IMR-90 (cell line): ENCODE measurements around the gene BLOC1S4. TPM values are rescaled to one million over a fixed set of nuclear protein-coding genes. Genes with fewer than 3 reads are reported as not detected.

Experiments
- ATAC-seq: fragments of 200-7000 bp; cut with Tn5 transposase; 2 replicates; pipeline ENCODE4 v1.9.1; 2020; ENCODE audit warnings: low read depth, mild to moderate bottlenecking, moderate library complexity
- BruUV-seq: library from RNA; stranded (reverse); fragments of 400-500 nt; replicated peaks from 2 replicates; lab custom pipeline; 2021; lab: Mats Ljungman, UMichigan
- CTCF ChIA-PET: fragments of 300-600 bp; formaldehyde crosslinking; extraction: SDS; loops from one replicate; lab custom pipeline; 2021; ENCODE audit warnings: antibody characterized with exemption; lab: Yijun Ruan, JAX
- POLR2A ChIA-PET: fragments of 300-600 bp; sonication (Branson Sonifier 250); formaldehyde crosslinking; loops from one replicate; lab custom pipeline; 2022; ENCODE audit warnings: antibody characterized with exemption; ENCODE audit not compliant: unreplicated experiment; lab: Charles Lee
- DNase-seq: peaks from one replicate; pipeline ENCODE4 v3.0.0; 2013
- H2AFZ ChIP-seq: replicated peaks from 2 replicates; pipeline ENCODE3; 2013; ENCODE audit warnings: low read length, mild to moderate bottlenecking; ENCODE audit not compliant: poor library complexity
- H2AK5ac ChIP-seq: 2 replicates; pipeline ENCODE4 v1.6.1; 2013; ENCODE audit warnings: low read depth, low read length, inconsistent platforms
- H2AK9ac ChIP-seq: replicated peaks from 2 replicates; pipeline ENCODE3; 2013; ENCODE audit warnings: mild to moderate bottlenecking, low read depth, low read length, moderate library complexity; ENCODE audit not compliant: poor library complexity
- H2BK120ac ChIP-seq: 2 replicates; pipeline ENCODE4 v1.6.1; 2013; ENCODE audit warnings: low read depth, low read length, inconsistent platforms
- H2BK15ac ChIP-seq: 3 replicates; pipeline ENCODE4 v1.6.1; 2013; ENCODE audit warnings: low read depth, low read length, inconsistent platforms
- H2BK20ac ChIP-seq: 2 replicates; pipeline ENCODE4 v1.6.1; 2013; ENCODE audit warnings: low read depth, mild to moderate bottlenecking, inconsistent platforms, low read length, moderate library complexity
- H2BK5ac ChIP-seq: 2 replicates; pipeline ENCODE4 v1.6.1; 2013; ENCODE audit warnings: mild to moderate bottlenecking, low read depth, low read length, inconsistent platforms; ENCODE audit not compliant: poor library complexity, severe bottlenecking
- H3K14ac ChIP-seq: replicated peaks from 2 replicates; pipeline ENCODE4 v1.6.1; 2013; ENCODE audit warnings: low read depth, low read length, inconsistent platforms
- H3K18ac ChIP-seq: 2 replicates; pipeline ENCODE4 v1.6.1; 2013; ENCODE audit warnings: low read depth, low read length, control low read depth
- H3K23ac ChIP-seq: 2 replicates; pipeline ENCODE4 v1.6.1; 2013; ENCODE audit warnings: low read depth, low read length, inconsistent platforms
- H3K27ac ChIP-seq: 2 replicates; pipeline ENCODE4 v1.5.1; 2013; ENCODE audit warnings: mild to moderate bottlenecking, control low read depth, low read length; ENCODE audit not compliant: insufficient read depth
- H3K27me3 ChIP-seq: 2 replicates; pipeline ENCODE4 v1.6.1; 2013; ENCODE audit warnings: low read length; ENCODE audit not compliant: control insufficient read depth, insufficient read depth
- H3K36me3 ChIP-seq: 2 replicates; pipeline ENCODE4 v1.6.1; 2013; ENCODE audit warnings: low read length, mixed read lengths; ENCODE audit not compliant: control insufficient read depth, insufficient read depth
- H3K4ac ChIP-seq: 2 replicates; pipeline ENCODE4 v1.6.1; 2013; ENCODE audit warnings: low read depth, low read length, inconsistent platforms
- H3K4me1 ChIP-seq: 2 replicates; pipeline ENCODE4 v1.6.1; 2013; ENCODE audit warnings: low read length, mixed read lengths; ENCODE audit not compliant: control insufficient read depth, insufficient read depth
- H3K4me2 ChIP-seq: 2 replicates; pipeline ENCODE4 v1.6.1; 2013; ENCODE audit warnings: low read depth, mild to moderate bottlenecking, control low read depth, low read length, moderate library complexity
- H3K4me3 ChIP-seq: 2 replicates; pipeline ENCODE4 v1.5.1; 2013; ENCODE audit warnings: low read depth, mild to moderate bottlenecking, control low read depth, low read length, moderate library complexity; ENCODE audit not compliant: insufficient read depth
- H3K56ac ChIP-seq: 2 replicates; pipeline ENCODE4 v1.6.1; 2013; ENCODE audit warnings: low read length, inconsistent platforms; ENCODE audit not compliant: insufficient read depth; ENCODE audit errors: extremely low read depth
- H3K79me1 ChIP-seq, 2 experiments: 2 replicates each; pipeline ENCODE4 v1.6.1; 2013; ENCODE audit warnings: low read length in 2 of 2, inconsistent platforms in 1 of 2, low read depth in 1 of 2
- H3K9ac ChIP-seq: 2 replicates; pipeline ENCODE4 v1.6.1; 2013; ENCODE audit warnings: low read depth, low read length, control low read depth
- H3K9me1 ChIP-seq: 2 replicates; pipeline ENCODE4 v1.6.1; 2013; ENCODE audit warnings: low read length, inconsistent platforms; ENCODE audit not compliant: insufficient read depth
- H3K9me3 ChIP-seq: 2 replicates; pipeline ENCODE4 v1.6.1; 2013; ENCODE audit warnings: low read length; ENCODE audit not compliant: control insufficient read depth, insufficient read depth
- H4K20me1 ChIP-seq: 2 replicates; pipeline ENCODE4 v1.6.1; 2013; ENCODE audit warnings: low read length, inconsistent platforms; ENCODE audit not compliant: insufficient read depth
- H4K5ac ChIP-seq: 2 replicates; pipeline ENCODE4 v1.6.1; 2013; ENCODE audit warnings: mild to moderate bottlenecking, low read depth, low read length, control low read depth
- H4K8ac ChIP-seq, 2 experiments: 2 replicates each; pipeline ENCODE4 v1.6.1; 2013; ENCODE audit warnings: low read depth in 2 of 2, low read length in 2 of 2, control low read depth in 1 of 2, inconsistent platforms in 1 of 2
- H4K91ac ChIP-seq: 2 replicates; pipeline ENCODE4 v1.6.1; 2013; ENCODE audit warnings: low read depth, low read length, inconsistent platforms; ENCODE audit not compliant: insufficient read depth
- CHD1 ChIP-seq: IDR thresholded peaks from 2 replicates; pipeline ENCODE4 v1.6.1; 2012; ENCODE audit warnings: low read depth, low read length, improper control_type of control experiment
- ELK1 ChIP-seq: fragments of 150-350 bp; IDR thresholded peaks from 2 replicates; pipeline ENCODE4 v1.6.1; 2016; ENCODE audit warnings: low read depth, mild to moderate bottlenecking, low read length, moderate library complexity, borderline replicate concordance
- MAFK ChIP-seq: IDR thresholded peaks from 2 replicates; pipeline ENCODE4 v1.6.1; 2012; ENCODE audit warnings: low read depth, low read length, improper control_type of control experiment
- MAZ ChIP-seq: IDR thresholded peaks from 2 replicates; pipeline ENCODE4 v1.6.1; 2012; ENCODE audit warnings: low read depth, mild to moderate bottlenecking, low read length, improper control_type of control experiment, moderate library complexity, borderline replicate concordance
- NFE2L2 ChIP-seq: fragments of 150-350 bp; IDR thresholded peaks from 2 replicates; pipeline ENCODE4 v1.6.1; 2016; ENCODE audit warnings: low read depth, mild to moderate bottlenecking, low read length
- POLR2A ChIP-seq: IDR thresholded peaks from 2 replicates; pipeline ENCODE4 v1.6.1; 2012; ENCODE audit warnings: mild to moderate bottlenecking, low read depth, low read length
- RCOR1 ChIP-seq: IDR thresholded peaks from 2 replicates; pipeline ENCODE4 v1.6.1; 2012; ENCODE audit warnings: mild to moderate bottlenecking, low read length, improper control_type of control experiment; ENCODE audit not compliant: insufficient replicate concordance
- SMC3 ChIP-seq: fragments of 150-350 bp; IDR thresholded peaks from 2 replicates; pipeline ENCODE4 v1.6.1; 2016; ENCODE audit warnings: low read depth, mild to moderate bottlenecking, antibody characterized with exemption, low read length, moderate library complexity
- WGBS, 2 experiments: methylation state at CpG; one replicate each; pipeline versions ENCODE4 v1.1.5 to v1.1.7; 2013; ENCODE audit warnings: missing lambda C conversion rate in 2 of 2; ENCODE audit not compliant: insufficient read length in 1 of 2; ENCODE audit errors: extremely low coverage in 2 of 2; 5-methylcytosine and 5-hydroxymethylcytosine counted together
- dilution Hi-C: fragments of 300-500 bp; cut with HindIII; formaldehyde crosslinking; loops from one replicate; pipeline ENCODE4 v1.14.3; 2018; ENCODE audit warnings: low sequenced_read_pairs; ENCODE audit not compliant: unreplicated experiment
- in situ Hi-C: fragments of 300-500 bp; cut with MboI; formaldehyde crosslinking; loops from 3 replicates; pipeline ENCODE4 v1.14.3; 2019; ENCODE audit warnings: low sequenced_read_pairs, inconsistent platforms, mixed read lengths
- intact Hi-C: fragments of 100-400 bp; cut with micrococcal nuclease; formaldehyde crosslinking; loops from 2 replicates; pipeline ENCODE4 v1.10.0; 2022
- polyA plus RNA-seq, 3 experiments: library from polyadenylated mRNA; depleted of rRNA; stranded (reverse); fragments of >200 nt; gene quantifications; 2 replicates each; pipeline ENCODE4 v1.2.3, GENCODE V29; 2012; ENCODE audit warnings: low replicate concordance in 1 of 3
- total RNA-seq: library from RNA; depleted of rRNA; stranded (reverse); fragments of >200 nt; gene quantifications from 2 replicates; pipeline ENCODE4 v1.2.3, GENCODE V29; 2012

The BLOC1S4 gene
- total and polyA plus RNA-seq, 2 of the 4 experiments (the other 2 are of a cell fraction) = 8.8 to 22.1 TPM

GRCh38 chr4:6710996-6711395 lies 5.0 kb upstream of the BLOC1S4 start:
- H3K9ac ChIP-seq = no peak overlapping the region
- H2BK20ac ChIP-seq = no peak overlapping the region
- peaks cover 11% of the 10 kb centered on the region for H3K9me1 ChIP-seq
- H3K23ac ChIP-seq = no peak overlapping the region
- H3K4me2 ChIP-seq = no peak overlapping the region
- H3K27ac ChIP-seq = no peak overlapping the region
- intact Hi-C loops (no loop called here), dilution Hi-C loops (no loop called here), in situ Hi-C loops (no loop called here)
- H4K20me1 ChIP-seq = peaks cover 10% of the 10 kb centered on the region; the same call in 1 of the 2 replicates
- ATAC-seq = no peak
- no peak overlapping the region for H3K4me3 ChIP-seq
- no peak overlapping the region for H2AK5ac ChIP-seq
- H2AK9ac ChIP-seq = no peak overlapping the region
- H3K79me1 ChIP-seq = peaks cover 18 to 42% of the 10 kb centered on the region in 2 experiments
- H3K36me3 ChIP-seq = peaks cover 5% of the 10 kb centered on the region
- no peak overlapping the region for H4K91ac ChIP-seq
- no peak overlapping the region for H3K4ac ChIP-seq
- H4K8ac ChIP-seq = no peak overlapping the region
- H3K14ac ChIP-seq = no peak overlapping the region
- H3K9me3 ChIP-seq = no peaks in the 10 kb centered on the region
- ChIA-PET POLR2A (no interaction called here), CTCF (no interaction called here)
- no peak for DNase-seq
- H2BK120ac ChIP-seq = no peak overlapping the region
- no TSS peak for BruUV-seq
- no peak overlapping the region for H3K18ac ChIP-seq
- H3K27me3 ChIP-seq = no peaks in the 10 kb centered on the region
- H3K56ac ChIP-seq = no peak overlapping the region
- no peak overlapping the region for H2BK5ac ChIP-seq
- H2AFZ ChIP-seq = no peak overlapping the region
- no CpG with 5 or more reads among the region's 2 CpGs for WGBS, 2 experiments
- peaks cover 1% of the 10 kb centered on the region for H3K4me1 ChIP-seq
- no peak overlapping the region for H4K5ac ChIP-seq
- no peak overlapping the region for H2BK15ac ChIP-seq
- TF ChIP-seq NFE2L2 = no peak
- no peak for TF ChIP-seq POLR2A
- no peak for TF ChIP-seq SMC3
- TF ChIP-seq ELK1 = no peak
- TF ChIP-seq MAZ = no peak
- no peak for TF ChIP-seq MAFK
- no peak for TF ChIP-seq RCOR1
- TF ChIP-seq CHD1 = no peak
